Fibroblast of lung (primary cell): ENCODE data around the gene FAM219B.

ENCODE experiments used
- EZH2 ChIP-seq: IDR thresholded peaks from 2 replicates; pipeline ENCODE4 v1.5.1; 2012; ENCODE audit warnings: low read length, control low read depth, mild to moderate bottlenecking; ENCODE audit errors: missing control alignments
- TF ChIP-seq, protein P1 (sequence below), 2 donors: IDR thresholded peaks in 1 of 2; conservative IDR thresholded peaks in 1 of 2; 1 replicate in 1 of 2; 2 replicates in 1 of 2; pipeline ENCODE4 v1.5.1; 2011 to 2012; ENCODE audit warnings: low read length in 2 of 2, control low read depth in 1 of 2, inconsistent platforms in 1 of 2, low read depth in 1 of 2, mild to moderate bottlenecking in 1 of 2

DNA sequence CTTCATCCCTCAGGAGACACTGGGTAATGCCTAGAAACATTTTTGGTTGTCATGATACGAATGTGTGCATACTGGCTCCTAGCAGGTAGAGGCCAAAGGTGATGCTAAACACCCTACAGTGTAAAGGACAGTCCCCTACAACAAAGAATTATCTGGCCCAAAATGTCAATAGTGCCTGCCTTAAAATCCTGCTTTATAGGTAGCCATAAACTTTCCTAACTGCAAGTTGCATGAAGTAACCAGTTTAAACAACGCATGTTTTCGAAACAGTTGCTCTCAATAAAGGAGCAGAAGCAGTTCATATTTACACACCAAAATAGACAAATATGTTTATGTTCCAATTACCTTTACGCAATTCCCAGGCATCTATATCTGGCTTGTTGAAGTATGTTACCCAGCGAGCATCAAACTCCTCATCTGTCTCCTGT is 22.1 kb upstream of the FAM219B start:
- TF ChIP-seq, protein P1, sequence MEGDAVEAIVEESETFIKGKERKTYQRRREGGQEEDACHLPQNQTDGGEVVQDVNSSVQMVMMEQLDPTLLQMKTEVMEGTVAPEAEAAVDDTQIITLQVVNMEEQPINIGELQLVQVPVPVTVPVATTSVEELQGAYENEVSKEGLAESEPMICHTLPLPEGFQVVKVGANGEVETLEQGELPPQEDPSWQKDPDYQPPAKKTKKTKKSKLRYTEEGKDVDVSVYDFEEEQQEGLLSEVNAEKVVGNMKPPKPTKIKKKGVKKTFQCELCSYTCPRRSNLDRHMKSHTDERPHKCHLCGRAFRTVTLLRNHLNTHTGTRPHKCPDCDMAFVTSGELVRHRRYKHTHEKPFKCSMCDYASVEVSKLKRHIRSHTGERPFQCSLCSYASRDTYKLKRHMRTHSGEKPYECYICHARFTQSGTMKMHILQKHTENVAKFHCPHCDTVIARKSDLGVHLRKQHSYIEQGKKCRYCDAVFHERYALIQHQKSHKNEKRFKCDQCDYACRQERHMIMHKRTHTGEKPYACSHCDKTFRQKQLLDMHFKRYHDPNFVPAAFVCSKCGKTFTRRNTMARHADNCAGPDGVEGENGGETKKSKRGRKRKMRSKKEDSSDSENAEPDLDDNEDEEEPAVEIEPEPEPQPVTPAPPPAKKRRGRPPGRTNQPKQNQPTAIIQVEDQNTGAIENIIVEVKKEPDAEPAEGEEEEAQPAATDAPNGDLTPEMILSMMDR (conservative IDR thresholded peaks at IDR 0.05 in 1 of 2, IDR thresholded peaks at IDR 0.05 in 1 of 2; ENCODE audit: low read depth in 1 of 2, low read length in 2 of 2): no peak
- TF ChIP-seq EZH2: no peak
